Prostate gland (tissue), 2 donors: ENCODE measurements around the gene EEFSEC. TPM values are rescaled to one million over a fixed set of nuclear protein-coding genes. Genes with fewer than 3 reads are reported as not detected.

ENCODE experiments used
- DNase-seq: peaks from one replicate; pipeline ENCODE4 v3.0.0-alpha.2; 2019; ENCODE audit warnings: low spot score
- H3K27ac ChIP-seq, 2 donors: fragments of 200-600 bp; sonication (generic); 2 replicates each; pipeline ENCODE4 v1.5.1; 2017 to 2019
- H3K27me3 ChIP-seq: fragments of 200-600 bp; sonication (generic); replicated peaks from 2 replicates; pipeline ENCODE4 v1.5.1; 2019; ENCODE audit not compliant: insufficient read depth
- H3K36me3 ChIP-seq, 2 donors: fragments of 200-600 bp; sonication (generic); 1 replicate in 1 of 2; 2 replicates in 1 of 2; pipeline versions ENCODE4 v1.5.1 to v1.8.1; 2017 to 2019
- H3K4me1 ChIP-seq: fragments of 200-600 bp; sonication (generic); replicated peaks from 2 replicates; pipeline ENCODE4 v1.5.1; 2019
- H3K4me3 ChIP-seq, 2 donors: fragments of 200-600 bp; sonication (generic); 2 replicates each; pipeline ENCODE4 v1.5.1; 2017 to 2019
- H3K9me3 ChIP-seq: fragments of 200-600 bp; sonication (generic); 2 replicates; pipeline ENCODE4 v1.5.1; 2017
- CTCF ChIP-seq, 4 experiments: fragments of 200-600 bp in 2 of 4; fragments of 450-650 bp in 2 of 4; sonication (generic) in 2 of 4; IDR thresholded peaks; 1 replicate in 3 of 4; 2 replicates in 1 of 4; pipeline ENCODE4 v1.5.1; 2016 to 2019; ENCODE audit warnings: antibody characterized with exemption in 4 of 4, mild to moderate bottlenecking in 2 of 4, moderate library complexity in 2 of 4
- POLR2A ChIP-seq: fragments of 450-650 bp; IDR thresholded peaks from one replicate; pipeline ENCODE4 v1.6.1; 2016; ENCODE audit warnings: antibody characterized with exemption, mild to moderate bottlenecking
- POLR2AphosphoS5 ChIP-seq: sonication (generic); formaldehyde crosslinking; IDR thresholded peaks from one replicate; pipeline ENCODE4 v1.6.1; 2017; ENCODE audit warnings: antibody characterized with exemption
- WGBS: methylation state at CpG from one replicate; pipeline ENCODE4 v1.1.5; 2018; 5-methylcytosine and 5-hydroxymethylcytosine counted together
- intact Hi-C: fragments of 100-400 bp; cut with DNase I; formaldehyde crosslinking; loops from one replicate; pipeline ENCODE4 v1.14.2; 2022
- total RNA-seq, 2 donors: library from RNA; depleted of rRNA; stranded (reverse); fragments of >200 nt; gene quantifications; one replicate each; pipeline ENCODE4 v1.1.0, GENCODE V29; 2016

The EEFSEC gene
- total RNA-seq, 2 donors from 2014 or later: 24.7 to 26.1 TPM

- Histone ChIP-seq H3K4me3 (no peak overlapping the region), H3K27ac (no peak overlapping the region), H3K27me3 (no peaks in the 10 kb centered on the region), H3K9me3 (no peaks in the 10 kb centered on the region), H3K36me3 (no peaks in the 10 kb centered on the region), H3K4me1 (peaks cover 20% of the 10 kb centered on the region)
- 89% methylated on average over 14 of the region's 15 CpGs for WGBS
- intact Hi-C loops: loop anchor here (2.0 to 5.0 kb wide), 3 partner anchors 71 to 255 kb away; no protein-coding TSS in a partner anchor
- TF ChIP-seq POLR2AphosphoS5: no peak
- TF ChIP-seq CTCF (IDR thresholded peaks at IDR 0.05): no peak
- no peak for TF ChIP-seq POLR2A
- DNase-seq: no peak
These were observed 274.0 kb downstream of the EEFSEC start for GRCh38 chr3:128427175-128427857.

GRCh38 chr3:128427872-128428822, 274.9 kb downstream of the EEFSEC start:
- intact Hi-C loops: loop anchor here (2.0 to 5.0 kb wide), 3 partner anchors 71 to 256 kb away; no protein-coding TSS in a partner anchor
- H3K36me3 ChIP-seq: no peaks in the 10 kb centered on the region
- WGBS: 97% methylated on average over 19 of the region's 19 CpGs
- H3K27me3 ChIP-seq: no peaks in the 10 kb centered on the region
- peaks cover 12% of the 10 kb centered on the region for H3K4me1 ChIP-seq
- TF ChIP-seq POLR2A (no peak), POLR2AphosphoS5 (no peak), CTCF (IDR thresholded peaks at IDR 0.05) (no peak)
- no peak overlapping the region for H3K27ac ChIP-seq
- H3K4me3 ChIP-seq: no peak overlapping the region
- no peaks in the 10 kb centered on the region for H3K9me3 ChIP-seq
- no peak for DNase-seq

- Histone ChIP-seq H3K27me3 (no peaks in the 10 kb centered on the region), H3K4me1 (peaks cover 1% of the 10 kb centered on the region), H3K4me3 (no peak overlapping the region), H3K27ac (no peak overlapping the region), H3K9me3 (no peaks in the 10 kb centered on the region), H3K36me3 (no peaks in the 10 kb centered on the region)
- TF ChIP-seq POLR2AphosphoS5: no peak
- TF ChIP-seq POLR2A: no peak
- TF ChIP-seq CTCF (IDR thresholded peaks at IDR 0.05): no peak
- DNase-seq: no peak
- intact Hi-C loops: loop anchor here (5.0 kb wide), 2 partner anchors 153 to 257 kb away; no protein-coding TSS in a partner anchor
- 94% methylated on average over 15 of the region's 15 CpGs for WGBS
These were observed 276.0 kb downstream of the EEFSEC start for GRCh38 chr3:128429275-128429674.

GRCh38 chr3:128429751-128430150, 276.5 kb downstream of the EEFSEC start:
- DNase-seq: no peak
- 98% methylated on average over 7 of the region's 8 CpGs for WGBS
- Histone ChIP-seq H3K36me3 (no peaks in the 10 kb centered on the region), H3K4me1 (peaks cover 2% of the 10 kb centered on the region), H3K9me3 (no peaks in the 10 kb centered on the region), H3K27me3 (no peaks in the 10 kb centered on the region), H3K27ac (no peak overlapping the region), H3K4me3 (no peak overlapping the region)
- intact Hi-C loops: loop anchor here (5.0 kb wide), 2 partner anchors 153 to 257 kb away; no protein-coding TSS in a partner anchor
- TF ChIP-seq CTCF (IDR thresholded peaks at IDR 0.05): no peak
- TF ChIP-seq POLR2AphosphoS5: no peak
- TF ChIP-seq POLR2A: no peak
